ENCODE measurements around the gene PLA2G4B. TPM values are rescaled to one million over a fixed set of nuclear protein-coding genes. Genes with fewer than 3 reads are reported as not detected.

PLA2G4B gene
- total and polyA plus RNA-seq, 9 of the 15 experiments (the other 6 are each of a cell fraction or from before 2014, with no cell fraction given) = 0.07 to 6.1 (median 2.8) TPM

GRCh38 chr15:41790169-41790568, 48.5 kb upstream of the PLA2G4B start (continued):
- TF ChIP-seq ZNF395 (CRISPR knock-in tag; IDR thresholded peaks at IDR 0.05) (no peak), TCF7L2 (IDR thresholded peaks at IDR 0.05; ENCODE audit: low read depth, low read length) (no peak), RNF2 (IDR thresholded peaks at IDR 0.05) (no peak), SP2 (IDR thresholded peaks at IDR 0.05; ENCODE audit: extremely low read depth, low read depth, low read length, poor library complexity, severe bottlenecking) (no peak), TAL1 (IDR thresholded peaks at IDR 0.05) (peak; percentile 58), KDM1A (IDR thresholded peaks at IDR 0.05) (peak; percentile 58 to 68; a peak in 3 of 4 replicates), NCOR1 (IDR thresholded peaks at IDR 0.05) (peak; percentile 15; the same call in 1 of the 2 replicates), MEF2D (tag; conservative IDR thresholded peaks at IDR 0.05; ENCODE audit: low read depth) (no peak), U2AF2 (optimal IDR thresholded peaks at IDR 0.05; ENCODE audit: low read depth, low read length) (no peak), GMEB1 (CRISPR knock-in tag; IDR thresholded peaks at IDR 0.05) (no peak), NR0B1 (IDR thresholded peaks at IDR 0.05; ENCODE audit: partially characterized antibody) (no peak), HDAC1 (IDR thresholded peaks at IDR 0.05) (0 out of 4 replicates have a peak, but pooled peaks of 1 of the 2 experiments have one; percentile 38), KLF16 (IDR thresholded peaks at IDR 0.05) (peak; percentile 52; the same call in 1 of the 2 replicates), SPI1 (IDR thresholded peaks at IDR 0.05; ENCODE audit: borderline replicate concordance, low read depth, low read length) (peak; percentile 55; the same call in 1 of the 2 replicates), SNIP1 (IDR thresholded peaks at IDR 0.05; ENCODE audit: low read depth) (no peak), RCOR1 (IDR thresholded peaks at IDR 0.05; ENCODE audit: borderline replicate concordance in 1 of 2, low read depth in 2 of 2, low read length in 2 of 2) (peak in 1 of 2 experiments; percentile 53; a peak in 1 of 4 replicates), ATF4 (CRISPR knock-in tag; IDR thresholded peaks at IDR 0.05) (no peak), MED1 (CRISPR knock-in tag; IDR thresholded peaks at IDR 0.05; ENCODE audit: borderline replicate concordance) (no peak), ZNF140 (CRISPR knock-in tag; IDR thresholded peaks at IDR 0.05) (no peak), CBFB (CRISPR knock-in tag; IDR thresholded peaks at IDR 0.05) (no peak), ZSCAN29 (IDR thresholded peaks at IDR 0.05) (no peak), BCLAF1 (IDR thresholded peaks at IDR 0.05; ENCODE audit: borderline replicate concordance in 1 of 2, control insufficient read depth in 1 of 2, low read depth in 2 of 2, low read length in 1 of 2) (no peak)

Measured in K562 (cell line).